WI38 (cell line): ENCODE results near the gene TCEAL1.
A peak's percentile ranks its signal among the peaks of the same experiment; 100 is the strongest.

ENCODE experiments used
- H3K4me3 ChIP-seq: 2 replicates; pipeline ENCODE4 v1.5.1; 2011; ENCODE audit warnings: low read depth, mild to moderate bottlenecking, control low read depth, low read length
- TF ChIP-seq, protein P1 (sequence below): IDR thresholded peaks from 2 replicates; pipeline ENCODE4 v1.5.1; 2012; ENCODE audit warnings: low read depth, mild to moderate bottlenecking, control low read depth, low read length

TCEAL1 gene

DNA sequence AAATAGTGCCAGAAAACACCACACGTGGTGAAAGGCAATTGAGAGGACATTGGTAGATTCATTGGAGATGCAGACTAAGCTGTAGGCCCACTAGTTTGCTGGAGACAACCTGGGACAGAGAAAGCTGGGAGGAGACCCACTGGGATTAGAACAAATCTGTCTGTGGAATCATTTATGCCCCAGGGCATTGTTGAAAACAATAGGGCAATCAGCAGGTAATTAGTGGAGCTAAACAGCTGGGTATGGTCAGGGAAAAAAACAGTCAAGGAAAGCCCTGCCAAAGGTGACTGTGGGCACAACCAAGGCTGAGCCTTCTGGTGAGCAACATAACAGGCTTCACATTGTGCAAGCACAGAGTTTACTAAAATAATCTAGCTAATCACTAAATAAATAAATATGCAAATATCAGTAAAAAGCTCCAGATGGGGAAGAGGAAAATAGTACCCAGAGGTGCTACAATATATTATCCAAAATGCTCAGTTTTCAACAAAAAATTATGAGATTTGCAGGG lies 12.0 kb upstream of the TCEAL1 start:
- TF ChIP-seq, protein P1, sequence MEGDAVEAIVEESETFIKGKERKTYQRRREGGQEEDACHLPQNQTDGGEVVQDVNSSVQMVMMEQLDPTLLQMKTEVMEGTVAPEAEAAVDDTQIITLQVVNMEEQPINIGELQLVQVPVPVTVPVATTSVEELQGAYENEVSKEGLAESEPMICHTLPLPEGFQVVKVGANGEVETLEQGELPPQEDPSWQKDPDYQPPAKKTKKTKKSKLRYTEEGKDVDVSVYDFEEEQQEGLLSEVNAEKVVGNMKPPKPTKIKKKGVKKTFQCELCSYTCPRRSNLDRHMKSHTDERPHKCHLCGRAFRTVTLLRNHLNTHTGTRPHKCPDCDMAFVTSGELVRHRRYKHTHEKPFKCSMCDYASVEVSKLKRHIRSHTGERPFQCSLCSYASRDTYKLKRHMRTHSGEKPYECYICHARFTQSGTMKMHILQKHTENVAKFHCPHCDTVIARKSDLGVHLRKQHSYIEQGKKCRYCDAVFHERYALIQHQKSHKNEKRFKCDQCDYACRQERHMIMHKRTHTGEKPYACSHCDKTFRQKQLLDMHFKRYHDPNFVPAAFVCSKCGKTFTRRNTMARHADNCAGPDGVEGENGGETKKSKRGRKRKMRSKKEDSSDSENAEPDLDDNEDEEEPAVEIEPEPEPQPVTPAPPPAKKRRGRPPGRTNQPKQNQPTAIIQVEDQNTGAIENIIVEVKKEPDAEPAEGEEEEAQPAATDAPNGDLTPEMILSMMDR = no peak
- no peak overlapping the region for H3K4me3 ChIP-seq

DNA sequence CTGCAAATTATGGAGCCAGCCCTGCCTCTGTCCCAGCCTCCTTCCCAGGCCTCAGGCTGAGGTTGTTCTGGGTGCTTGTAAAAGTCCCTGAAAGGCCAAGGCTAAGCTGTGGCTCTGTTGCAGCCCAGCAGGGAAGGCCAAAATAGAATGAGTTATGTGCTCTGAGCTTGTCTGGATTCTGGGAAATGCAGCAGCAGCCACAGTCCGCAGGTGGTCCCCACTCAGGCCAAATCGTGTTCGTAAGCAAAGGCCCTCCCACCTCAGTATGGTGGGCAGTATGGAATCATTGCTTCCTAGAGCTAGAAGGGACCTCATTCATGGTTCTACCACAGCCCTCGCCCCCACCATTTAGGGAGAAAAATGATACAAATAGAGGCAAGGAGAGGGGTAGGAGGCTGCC lies 4.7 kb upstream of the TCEAL1 start:
- TF ChIP-seq, protein P1 = no peak
- H3K4me3 ChIP-seq = no peak overlapping the region

DNA sequence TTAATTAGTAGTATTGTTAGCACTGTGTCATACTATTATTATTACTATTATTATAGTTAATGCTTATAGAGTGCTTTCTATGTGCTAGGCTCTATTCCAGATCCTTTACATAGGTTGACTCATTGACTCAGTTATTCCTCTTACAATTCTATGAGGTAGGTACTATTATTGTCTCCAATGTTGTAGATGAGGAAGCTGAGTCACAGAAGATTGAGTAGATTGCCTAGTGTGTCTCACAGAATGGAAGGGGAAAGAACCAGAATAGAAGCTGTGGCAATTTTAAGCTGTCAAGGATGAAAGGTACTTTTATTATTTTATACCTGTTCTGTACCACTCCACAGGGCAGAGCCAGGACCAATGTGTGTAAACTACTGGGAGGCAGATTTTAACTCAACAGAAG lies 1.9 kb upstream of the TCEAL1 start:
- TF ChIP-seq, protein P1 = no peak
- no peak overlapping the region for H3K4me3 ChIP-seq

DNA sequence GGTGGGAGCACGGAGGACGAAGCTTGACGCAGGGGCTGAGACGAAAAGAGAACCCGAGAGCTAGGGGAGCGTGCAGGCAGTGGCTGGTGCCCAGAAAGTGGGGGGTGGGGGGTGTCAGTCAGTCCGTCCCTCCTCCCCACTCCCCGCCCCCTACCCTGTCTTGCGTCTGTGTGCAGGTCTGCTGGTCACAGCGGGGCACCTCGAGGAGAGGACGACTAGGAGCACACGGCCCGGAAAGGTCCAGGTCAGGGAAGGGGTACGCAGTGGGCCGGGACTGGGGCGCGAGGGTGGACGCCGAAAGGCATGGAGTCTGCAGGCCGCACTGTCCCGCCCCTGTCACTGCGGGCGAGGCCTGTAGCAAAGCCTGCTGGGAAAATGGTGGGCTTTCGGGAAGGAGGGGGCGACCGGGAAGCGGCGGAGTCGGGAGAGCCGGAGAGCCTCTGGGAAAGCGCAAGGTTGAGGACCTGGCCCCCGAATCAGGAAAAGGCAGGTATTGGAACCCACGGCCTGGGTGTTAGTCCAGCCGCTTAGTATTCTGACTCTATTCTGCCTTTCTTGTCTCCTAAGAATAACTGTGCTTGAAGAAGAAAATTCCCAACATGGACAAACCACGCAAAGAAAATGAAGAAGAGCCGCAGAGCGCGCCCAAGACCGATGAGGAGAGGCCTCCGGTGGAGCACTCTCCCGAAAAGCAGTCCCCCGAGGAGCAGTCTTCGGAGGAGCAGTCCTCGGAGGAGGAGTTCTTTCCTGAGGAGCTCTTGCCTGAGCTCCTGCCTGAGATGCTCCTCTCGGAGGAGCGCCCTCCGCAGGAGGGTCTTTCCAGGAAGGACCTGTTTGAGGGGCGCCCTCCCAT lies 769 bp downstream of the TCEAL1 start:
- peak overlapping the region; percentile 66 for H3K4me3 ChIP-seq
- TF ChIP-seq, protein P1 = peak; percentile 40

GRCh38 chrX:103630171-103630511 lies 1.4 kb downstream of the TCEAL1 start:
- TF ChIP-seq, protein P1 = no peak

DNA sequence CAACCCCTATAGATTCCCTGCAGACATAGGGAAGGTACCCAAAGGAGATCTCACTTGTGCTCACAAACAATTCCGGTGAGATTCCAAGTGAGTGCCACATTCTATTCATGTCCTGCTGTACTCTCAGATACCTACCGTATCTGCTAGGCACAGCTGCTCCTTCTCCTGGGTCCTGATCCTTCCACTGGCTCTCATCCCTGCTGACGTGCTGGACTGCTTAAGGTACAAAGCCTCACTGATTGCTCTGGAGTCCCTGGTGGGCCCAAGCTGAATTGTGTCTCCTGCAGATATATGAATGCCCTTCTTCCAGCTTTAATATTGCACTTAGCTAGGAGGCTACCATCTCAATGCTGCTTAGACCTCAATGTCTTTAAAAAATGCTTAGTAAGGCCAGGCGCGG lies 2.4 kb downstream of the TCEAL1 start:
- TF ChIP-seq, protein P1 = no peak

More at GRCh38 chrX:103630171-103630511, 1.4 kb downstream of the TCEAL1 start:
- H3K4me3 ChIP-seq = peak overlapping the region; percentile 66

DNA sequence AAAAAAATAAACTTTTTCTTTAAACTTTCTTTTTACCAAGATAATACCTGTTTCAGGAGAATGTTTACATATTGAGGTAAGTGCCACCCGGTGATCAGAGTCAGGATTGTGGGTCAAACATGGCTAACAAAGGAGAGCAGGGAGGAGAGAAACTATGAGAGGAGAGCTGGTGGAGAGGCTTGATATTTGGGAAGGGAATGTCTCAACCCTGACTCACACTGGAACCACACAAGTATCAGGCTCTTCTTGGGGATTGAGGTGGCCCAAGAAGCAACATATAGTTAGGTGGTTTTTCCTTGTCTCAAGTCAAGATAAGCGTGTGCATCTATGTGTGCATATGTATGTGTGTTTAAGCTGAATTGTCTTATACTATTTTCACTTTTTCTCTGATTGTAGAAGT lies 6.7 kb downstream of the TCEAL1 start:
- TF ChIP-seq, protein P1 = no peak
- no peak overlapping the region for H3K4me3 ChIP-seq

More for the DNA sequence above, 2.4 kb downstream of the TCEAL1 start:
- H3K4me3 ChIP-seq = no peak overlapping the region
